NOMO-1 treated with dmso at 0.1 percent for 144 hours (cell line): ENCODE results near the gene CLEC16A.

Experiments used
- DNase-seq: peaks from one replicate; lab custom pipeline; 2025; ENCODE audit not compliant: unreplicated experiment; lab: John Stamatoyannopoulos, UW

CLEC16A gene

DNA sequence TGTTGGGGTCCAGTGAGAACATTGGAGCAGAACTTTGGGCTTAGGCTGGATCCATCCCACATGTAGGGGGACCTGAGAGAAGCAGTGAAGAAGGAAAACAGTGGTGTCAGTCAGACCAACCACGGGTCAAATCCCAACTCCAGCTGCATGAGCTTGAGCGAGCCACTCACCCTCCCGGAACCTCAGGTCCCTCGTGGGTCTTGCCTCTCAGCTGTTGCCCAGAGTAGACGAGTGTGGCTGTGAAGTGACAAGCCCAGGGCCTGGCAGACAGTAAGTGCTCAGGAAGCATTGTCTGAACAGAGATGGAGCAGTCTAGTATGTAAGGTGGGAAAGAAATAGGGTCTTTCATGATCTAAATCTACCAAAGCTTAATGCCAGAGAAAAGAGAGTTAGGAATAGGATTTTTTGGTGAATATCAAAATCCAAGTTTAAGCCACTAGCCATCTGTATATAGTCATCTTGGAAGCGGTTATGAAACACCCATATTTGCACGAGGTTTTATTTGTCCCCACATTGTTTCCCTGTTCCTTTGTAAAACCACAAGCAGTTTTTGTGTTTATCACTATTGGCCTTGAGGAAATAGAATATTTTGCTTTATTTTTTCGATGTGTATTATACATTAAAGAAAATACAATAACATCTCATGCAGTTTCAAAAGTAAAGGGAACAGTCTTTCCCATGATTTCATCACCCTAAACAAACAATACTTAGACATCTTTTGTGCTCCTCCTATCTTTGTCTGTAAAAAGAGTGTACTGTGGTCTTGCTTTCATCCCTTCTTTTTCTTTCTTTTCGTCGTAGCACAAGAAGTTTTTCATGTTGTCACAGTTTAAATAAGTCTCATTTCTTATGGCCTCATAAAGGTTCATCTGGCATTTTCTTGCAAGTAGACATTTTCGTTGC, 112.0 kb downstream of the CLEC16A start:
- no peak for DNase-seq

GRCh38 chr16:11056993-11057649, 112.8 kb downstream of the CLEC16A start:
- no peak for DNase-seq

DNA sequence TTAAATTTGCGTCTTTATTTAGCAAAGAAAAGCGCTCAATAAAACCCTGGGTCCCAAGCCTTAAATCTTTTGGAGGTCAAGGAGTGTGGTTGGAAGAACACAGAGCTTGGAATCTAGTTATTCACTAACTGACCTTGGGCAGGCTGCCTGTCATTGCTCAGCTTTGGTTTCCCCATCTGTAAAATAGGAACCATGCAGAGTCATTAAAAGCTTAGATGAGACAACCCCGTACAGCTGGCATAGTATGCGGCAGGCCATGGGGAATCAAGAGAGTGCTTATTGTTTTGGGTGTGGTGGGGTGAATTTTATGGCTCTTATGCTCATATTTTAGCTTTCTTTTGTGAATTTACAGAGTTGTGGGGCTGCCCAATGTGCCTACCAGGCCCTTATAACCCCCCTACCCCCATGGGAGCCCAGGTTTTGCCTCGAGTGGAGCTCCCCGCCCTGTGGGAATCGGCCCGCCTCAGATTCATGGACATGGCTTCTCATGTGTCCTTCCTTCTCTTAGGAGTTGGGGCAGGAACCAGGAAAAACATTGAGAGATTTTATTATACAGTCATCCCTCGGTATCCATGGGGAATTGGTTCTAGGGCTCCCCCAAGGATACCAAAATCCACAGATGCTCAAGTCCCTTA, 113.5 kb downstream of the CLEC16A start:
- DNase-seq: no peak

- DNase-seq: no peak
These were observed 114.5 kb downstream of the CLEC16A start for GRCh38 chr16:11058832-11059231.

DNA sequence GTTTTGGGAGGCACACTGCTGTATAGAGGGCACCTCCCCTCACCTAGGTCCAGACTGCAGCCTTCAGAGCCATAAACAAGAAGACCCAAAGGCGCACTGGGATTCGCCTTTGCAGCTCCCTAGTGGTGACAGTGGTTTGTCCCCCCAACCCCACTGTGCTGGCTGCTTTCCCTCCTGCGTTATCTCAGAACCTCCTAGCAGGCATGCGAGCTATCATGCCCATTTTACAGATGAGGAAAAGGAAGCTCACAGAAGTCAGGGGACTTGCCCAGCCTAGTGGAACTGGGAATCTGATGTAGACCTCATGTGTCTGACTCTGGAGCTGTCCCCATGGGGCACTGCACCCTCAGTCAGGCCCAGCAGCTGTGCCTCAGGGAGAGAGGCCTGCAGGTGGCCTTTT, 115.2 kb downstream of the CLEC16A start:
- no peak for DNase-seq

DNA sequence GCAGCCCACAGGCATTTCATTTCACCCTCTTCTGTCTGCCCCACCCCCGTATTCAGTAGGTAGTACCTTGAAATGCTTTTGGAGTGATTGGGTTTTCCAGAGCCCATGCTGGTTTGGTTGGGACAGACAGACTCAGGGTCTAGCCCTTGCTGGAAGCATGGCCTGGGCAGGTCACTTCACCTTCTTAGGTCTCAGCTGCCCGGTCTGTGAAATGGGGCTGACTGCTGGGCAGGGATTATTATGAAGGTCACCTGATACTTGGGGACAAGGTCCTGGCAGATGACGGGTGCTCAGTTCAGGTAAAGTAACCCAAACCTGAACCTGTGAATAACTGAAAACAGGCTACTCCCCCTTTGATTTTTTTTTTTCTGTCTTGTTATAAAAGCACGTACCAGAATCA, 116.0 kb downstream of the CLEC16A start:
- no peak for DNase-seq

GRCh38 chr16:11060842-11061241, 116.5 kb downstream of the CLEC16A start:
- DNase-seq: no peak

DNA sequence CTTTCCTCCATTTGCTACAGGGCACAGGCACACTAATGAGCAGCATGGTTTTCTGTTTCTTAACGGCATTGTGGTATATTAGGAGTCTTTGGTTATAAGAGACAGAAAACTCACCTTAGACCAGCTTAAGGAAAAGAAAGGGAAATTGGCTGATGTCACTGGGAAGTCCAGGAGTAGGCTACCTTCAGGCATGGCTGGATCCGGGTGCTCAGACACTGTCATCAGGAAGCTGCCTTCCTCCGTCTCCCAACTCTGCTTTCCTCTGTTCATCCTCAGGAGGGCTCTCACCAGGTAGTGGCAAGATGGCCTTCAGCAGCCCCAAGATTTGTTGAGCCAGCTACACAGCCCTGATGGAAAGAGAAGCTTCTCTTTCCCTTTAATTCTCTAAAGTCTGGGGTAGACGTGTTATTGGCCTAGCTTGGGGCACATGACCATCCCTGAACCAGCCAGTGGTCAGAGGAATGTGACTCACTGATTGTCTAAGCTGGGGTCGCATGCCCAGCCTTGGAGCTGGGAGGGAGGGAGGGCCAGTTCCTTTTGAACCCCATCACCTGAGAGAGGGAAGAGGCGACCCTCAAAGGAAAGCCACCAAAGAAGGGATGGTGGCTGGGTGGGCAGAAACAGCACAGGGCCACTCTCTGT, 117.4 kb downstream of the CLEC16A start:
- DNase-seq: no peak

- DNase-seq: no peak
These were observed 119.3 kb downstream of the CLEC16A start for GRCh38 chr16:11063448-11064201.

DNA sequence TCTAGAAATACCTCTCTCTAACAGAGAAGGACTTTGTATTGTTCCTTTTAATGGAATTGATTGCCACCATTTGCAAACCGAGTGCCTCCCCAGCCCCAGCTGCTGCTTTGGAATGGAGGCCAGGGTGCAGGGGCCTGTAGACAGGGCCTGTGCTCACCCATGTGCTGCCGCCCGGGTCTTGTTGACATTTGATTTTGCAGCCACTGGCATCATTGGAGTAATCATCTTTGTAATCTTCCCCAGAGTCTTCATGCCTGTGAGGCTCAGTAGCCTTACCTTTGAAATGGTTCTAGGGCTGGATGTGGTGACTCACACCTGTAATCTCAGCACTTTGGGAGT, 119.8 kb downstream of the CLEC16A start:
- no peak for DNase-seq

DNA sequence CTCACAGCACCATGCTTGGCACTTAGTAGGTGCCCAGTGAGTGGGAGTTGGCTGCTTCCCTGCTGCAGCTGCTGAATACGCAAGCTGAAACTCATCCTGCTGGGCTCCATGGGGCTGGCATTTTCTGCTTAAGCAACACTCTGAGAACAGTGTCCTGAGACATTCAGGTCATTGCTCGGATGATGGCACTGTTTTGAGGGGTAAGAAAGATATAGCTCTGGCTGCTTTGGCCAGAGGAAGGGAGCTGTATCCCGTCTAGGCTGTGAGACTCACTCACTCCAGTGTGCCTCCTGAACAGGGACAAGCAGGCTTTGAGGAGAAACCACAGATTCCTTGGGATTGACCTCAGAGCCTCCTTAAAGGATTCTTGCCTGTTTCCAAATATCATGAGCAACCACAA, 120.5 kb downstream of the CLEC16A start:
- no peak for DNase-seq

GRCh38 chr16:11066261-11066870, 122.0 kb downstream of the CLEC16A start:
- peak; percentile 62 for DNase-seq

- DNase-seq: no peak
These were observed 122.9 kb downstream of the CLEC16A start for GRCh38 chr16:11067266-11067665.

GRCh38 chr16:11067697-11068141, 123.4 kb downstream of the CLEC16A start:
- DNase-seq: no peak

DNA sequence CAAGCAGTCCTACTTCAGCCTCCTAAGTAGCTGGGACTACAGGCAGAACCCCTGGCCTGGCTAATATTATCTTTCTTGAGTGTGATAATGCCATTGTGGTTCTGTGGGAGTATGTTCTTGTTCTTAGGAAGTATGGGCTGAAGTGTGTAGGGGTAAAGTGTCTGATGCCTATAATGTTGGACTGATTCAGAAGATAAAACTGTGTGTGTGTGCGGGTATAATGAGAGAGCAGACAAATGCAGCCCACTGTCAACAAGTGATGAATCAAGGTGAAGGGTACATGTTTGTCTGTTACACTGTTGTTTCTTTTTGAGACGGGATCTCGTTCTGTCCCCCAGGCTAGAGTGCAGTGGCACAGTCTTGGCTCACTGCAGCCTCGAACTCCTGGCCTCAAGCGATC, 127.5 kb downstream of the CLEC16A start:
- DNase-seq: no peak

GRCh38 chr16:11072420-11073153, 128.2 kb downstream of the CLEC16A start:
- no peak for DNase-seq

- DNase-seq: no peak
These were observed 129.1 kb downstream of the CLEC16A start for GRCh38 chr16:11073407-11073999.

- no peak for DNase-seq
These were observed 129.8 kb downstream of the CLEC16A start for GRCh38 chr16:11074131-11074530.

GRCh38 chr16:11075163-11075562, 130.8 kb downstream of the CLEC16A start:
- DNase-seq: no peak
